Keratinocyte (primary cell): ENCODE data around the gene REEP6. TPM values are rescaled to one million over a fixed set of nuclear protein-coding genes. Genes with fewer than 3 reads are reported as not detected.
A peak's percentile ranks its signal among the peaks of the same experiment; 100 is the strongest.

Experiments
- DNase-seq: peaks from one replicate; pipeline ENCODE4 v3.0.0-alpha.2; 2011; ENCODE audit warnings: low read depth, missing footprints, low spot score
- FAIRE-seq: peaks from 2 replicates; lab custom pipeline; 2011; peaks lifted over from hg19 to GRCh38; lab: Jason Lieb, UNC
- H2AFZ ChIP-seq: 2 replicates; pipeline ENCODE4 v1.6.0; 2012; ENCODE audit warnings: low read length, control low read depth, inconsistent platforms; ENCODE audit not compliant: control insufficient read depth
- H3K27ac ChIP-seq: 2 replicates; pipeline ENCODE4 v1.5.1; 2011; ENCODE audit warnings: low read length; ENCODE audit not compliant: control insufficient read depth, insufficient read depth
- H3K27me3 ChIP-seq: 3 replicates; pipeline ENCODE4 v1.6.0; 2011; ENCODE audit warnings: low read length; ENCODE audit not compliant: control insufficient read depth, insufficient read depth; ENCODE audit errors: extremely low read depth
- H3K36me3 ChIP-seq, 2 experiments: 2 replicates in 1 of 2; 3 replicates in 1 of 2; pipeline ENCODE4 v1.5.1; 2011; ENCODE audit warnings: low read length in 2 of 2, mild to moderate bottlenecking in 1 of 2; ENCODE audit not compliant: control insufficient read depth in 2 of 2, insufficient read depth in 2 of 2; ENCODE audit errors: extremely low read depth in 1 of 2
- H3K4me1 ChIP-seq: 3 replicates; pipeline ENCODE4 v1.5.1; 2011; ENCODE audit warnings: low read length; ENCODE audit not compliant: control insufficient read depth, insufficient read depth; ENCODE audit errors: extremely low read depth
- H3K4me2 ChIP-seq: 3 replicates; pipeline ENCODE4 v1.6.0; 2011; ENCODE audit warnings: low read depth, low read length; ENCODE audit not compliant: control insufficient read depth, insufficient read depth; ENCODE audit errors: extremely low read depth
- H3K4me3 ChIP-seq, 3 experiments: fragments of 200-600 bp in 1 of 3; sonication (generic) in 1 of 3; 2 replicates in 2 of 3; 3 replicates in 1 of 3; pipeline ENCODE4 v1.5.1; 2011 to 2016; ENCODE audit warnings: low read length in 3 of 3, mild to moderate bottlenecking in 3 of 3, control low read depth in 2 of 3, inconsistent platforms in 1 of 3, low read depth in 1 of 3, mixed read lengths in 1 of 3, mixed run types in 1 of 3, moderate library complexity in 1 of 3; ENCODE audit not compliant: control insufficient read depth in 2 of 3, insufficient read depth in 2 of 3; ENCODE audit errors: extremely low read depth in 1 of 3
- H3K79me2 ChIP-seq: 2 replicates; pipeline ENCODE4 v1.6.0; 2012; ENCODE audit warnings: low read length; ENCODE audit not compliant: control insufficient read depth, insufficient read depth
- H3K9ac ChIP-seq: 3 replicates; pipeline ENCODE4 v1.6.0; 2011; ENCODE audit warnings: low read length; ENCODE audit not compliant: control insufficient read depth, insufficient read depth; ENCODE audit errors: extremely low read depth
- H3K9me1 ChIP-seq: 3 replicates; pipeline ENCODE4 v1.6.0; 2011; ENCODE audit warnings: low read length; ENCODE audit not compliant: control insufficient read depth, insufficient read depth; ENCODE audit errors: extremely low read depth
- H3K9me3 ChIP-seq: 2 replicates; pipeline ENCODE4 v1.5.1; 2012; ENCODE audit warnings: low read depth, low read length; ENCODE audit not compliant: control insufficient read depth
- H4K20me1 ChIP-seq: 3 replicates; pipeline ENCODE4 v1.6.0; 2011; ENCODE audit warnings: low read length; ENCODE audit not compliant: control insufficient read depth, insufficient read depth; ENCODE audit errors: extremely low read depth
- EZH2 ChIP-seq: IDR thresholded peaks from one replicate; pipeline ENCODE4 v1.6.1; 2012; ENCODE audit warnings: inconsistent platforms, mild to moderate bottlenecking, low read length, moderate library complexity
- dilution Hi-C: fragments of 300-500 bp; cut with MboI; formaldehyde crosslinking; loops from one replicate; pipeline ENCODE4 v1.7.0; 2020; ENCODE audit warnings: low sequenced_read_pairs; ENCODE audit not compliant: extremely low pct_ligation_motif_present
- polyA plus RNA-seq, 5 experiments: library from polyadenylated mRNA; depleted of rRNA in 3 of 5; stranded (reverse) in 3 of 5; stranded (forward) in 1 of 5; unstranded in 1 of 5; fragments of >200 nt; gene quantifications; 1 replicate in 1 of 5; 2 replicates in 3 of 5; 3 replicates in 1 of 5; pipeline versions ENCODE4 v1.2.1 to v1.2.3, GENCODE V29; 2011 to 2012; ENCODE audit warnings: missing spikeins in 2 of 5, low read depth in 1 of 5, low replicate concordance in 1 of 5
- TF ChIP-seq, protein P1 (sequence below), 3 experiments: IDR thresholded peaks in 1 of 3; conservative IDR thresholded peaks in 1 of 3; optimal IDR thresholded peaks in 1 of 3; 2 replicates in 2 of 3; 3 replicates in 1 of 3; pipeline versions ENCODE3 to v1.5.1; 2011; ENCODE audit warnings: low read length in 3 of 3, mild to moderate bottlenecking in 3 of 3, moderate library complexity in 2 of 3, control low read depth in 1 of 3, inconsistent platforms in 1 of 3; ENCODE audit not compliant: insufficient read depth in 2 of 3; ENCODE audit errors: extremely low read depth in 1 of 3

Gene REEP6
- polyA plus RNA-seq, 1 donor (not counting 4 experiments of a cell fraction or from before 2014, with no cell fraction given): 1.2 TPM

DNA sequence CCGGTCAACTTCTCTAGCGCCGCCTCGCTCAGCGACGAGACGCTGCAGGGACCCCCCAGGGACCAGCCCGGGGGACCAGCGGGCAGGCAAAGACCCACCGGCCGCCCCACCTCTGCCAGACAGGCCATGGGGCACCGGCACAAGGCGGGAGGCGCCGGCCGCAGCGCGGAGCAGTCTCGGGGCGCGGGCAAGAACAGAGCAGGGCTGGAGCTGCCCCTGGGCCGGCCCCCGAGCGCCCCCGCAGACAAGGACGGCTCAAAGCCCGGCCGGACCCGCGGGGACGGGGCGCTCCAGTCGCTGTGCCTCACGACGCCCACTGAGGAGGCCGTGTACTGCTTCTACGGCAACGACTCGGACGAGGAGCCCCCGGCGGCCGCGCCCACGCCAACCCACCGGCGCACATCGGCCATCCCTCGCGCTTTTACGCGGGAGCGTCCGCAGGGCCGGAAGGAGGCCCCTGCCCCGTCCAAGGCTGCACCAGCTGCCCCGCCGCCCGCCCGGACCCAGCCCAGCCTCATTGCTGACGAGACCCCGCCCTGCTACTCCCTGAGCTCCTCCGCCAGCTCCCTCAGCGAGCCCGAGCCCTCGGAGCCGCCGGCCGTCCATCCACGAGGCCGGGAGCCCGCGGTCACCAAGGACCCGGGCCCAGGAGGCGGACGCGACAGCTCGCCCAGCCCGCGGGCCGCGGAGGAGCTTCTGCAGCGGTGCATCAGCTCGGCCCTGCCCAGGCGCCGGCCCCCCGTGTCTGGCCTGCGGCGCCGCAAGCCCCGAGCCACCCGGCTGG is 23.3 kb upstream of the REEP6 start:
- Histone ChIP-seq H3K9me3 (no peaks in the 10 kb centered on the region), H3K27me3 (peaks cover 61% of the 10 kb centered on the region), H2AFZ (no peak overlapping the region), H3K9ac (no peak overlapping the region), H3K79me2 (no peaks in the 10 kb centered on the region), H3K4me2 (peak overlapping the region; percentile 22), H3K4me1 (peaks cover 16% of the 10 kb centered on the region), H3K9me1 (peaks cover 4% of the 10 kb centered on the region), H3K4me3 (peak overlapping the region in 1 of 3 experiments; percentile 36), H3K27ac (no peak overlapping the region), H4K20me1 (peaks cover 12% of the 10 kb centered on the region), H3K36me3 (no peaks in the 10 kb centered on the region)
- DNase-seq (no peak), FAIRE-seq (no peak)
- dilution Hi-C loops: no loop called here
- peak; percentile 44 for TF ChIP-seq EZH2
- TF ChIP-seq, protein P1, sequence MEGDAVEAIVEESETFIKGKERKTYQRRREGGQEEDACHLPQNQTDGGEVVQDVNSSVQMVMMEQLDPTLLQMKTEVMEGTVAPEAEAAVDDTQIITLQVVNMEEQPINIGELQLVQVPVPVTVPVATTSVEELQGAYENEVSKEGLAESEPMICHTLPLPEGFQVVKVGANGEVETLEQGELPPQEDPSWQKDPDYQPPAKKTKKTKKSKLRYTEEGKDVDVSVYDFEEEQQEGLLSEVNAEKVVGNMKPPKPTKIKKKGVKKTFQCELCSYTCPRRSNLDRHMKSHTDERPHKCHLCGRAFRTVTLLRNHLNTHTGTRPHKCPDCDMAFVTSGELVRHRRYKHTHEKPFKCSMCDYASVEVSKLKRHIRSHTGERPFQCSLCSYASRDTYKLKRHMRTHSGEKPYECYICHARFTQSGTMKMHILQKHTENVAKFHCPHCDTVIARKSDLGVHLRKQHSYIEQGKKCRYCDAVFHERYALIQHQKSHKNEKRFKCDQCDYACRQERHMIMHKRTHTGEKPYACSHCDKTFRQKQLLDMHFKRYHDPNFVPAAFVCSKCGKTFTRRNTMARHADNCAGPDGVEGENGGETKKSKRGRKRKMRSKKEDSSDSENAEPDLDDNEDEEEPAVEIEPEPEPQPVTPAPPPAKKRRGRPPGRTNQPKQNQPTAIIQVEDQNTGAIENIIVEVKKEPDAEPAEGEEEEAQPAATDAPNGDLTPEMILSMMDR (optimal IDR thresholded peaks at IDR 0.05 in 1 of 3, IDR thresholded peaks at IDR 0.05 in 1 of 3, conservative IDR thresholded peaks at IDR 0.05 in 1 of 3; ENCODE audit: extremely low read depth in 1 of 3, insufficient read depth in 2 of 3, low read length in 3 of 3): no peak

DNA sequence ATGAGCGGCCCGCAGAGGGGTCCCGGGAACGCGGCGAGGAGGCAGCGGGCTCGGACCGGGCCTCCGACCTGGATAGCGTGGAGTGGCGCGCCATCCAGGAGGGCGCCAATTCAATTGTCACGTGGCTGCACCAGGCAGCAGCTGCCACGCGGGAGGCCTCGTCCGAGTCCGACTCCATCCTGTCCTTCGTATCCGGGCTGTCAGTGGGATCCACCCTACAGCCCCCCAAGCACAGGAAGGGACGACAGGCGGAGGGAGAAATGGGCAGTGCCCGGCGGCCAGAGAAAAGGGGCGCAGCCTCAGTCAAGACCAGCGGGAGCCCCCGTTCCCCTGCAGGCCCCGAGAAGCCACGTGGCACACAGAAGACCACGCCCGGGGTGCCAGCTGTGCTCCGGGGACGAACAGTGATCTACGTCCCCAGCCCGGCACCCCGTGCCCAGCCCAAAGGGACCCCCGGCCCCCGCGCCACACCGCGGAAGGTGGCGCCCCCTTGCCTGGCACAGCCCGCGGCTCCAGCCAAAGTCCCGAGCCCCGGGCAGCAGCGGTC is 22.6 kb upstream of the REEP6 start:
- Histone ChIP-seq H3K79me2 (no peaks in the 10 kb centered on the region), H3K27ac (no peak overlapping the region), H4K20me1 (peaks cover 12% of the 10 kb centered on the region), H3K4me2 (peak overlapping the region; percentile 60), H3K9ac (no peak overlapping the region), H3K27me3 (peaks cover 61% of the 10 kb centered on the region), H3K4me3 (peak overlapping the region in 1 of 3 experiments; percentile 36), H3K9me1 (peaks cover 4% of the 10 kb centered on the region), H3K9me3 (no peaks in the 10 kb centered on the region), H3K36me3 (no peaks in the 10 kb centered on the region), H3K4me1 (peaks cover 16% of the 10 kb centered on the region), H2AFZ (no peak overlapping the region)
- FAIRE-seq (no peak), DNase-seq (no peak)
- peak; percentile 74 for TF ChIP-seq EZH2
- TF ChIP-seq, protein P1 (optimal IDR thresholded peaks at IDR 0.05 in 1 of 3, IDR thresholded peaks at IDR 0.05 in 1 of 3, conservative IDR thresholded peaks at IDR 0.05 in 1 of 3; ENCODE audit: extremely low read depth in 1 of 3, insufficient read depth in 2 of 3, low read length in 3 of 3): no peak
- dilution Hi-C loops: no loop called here
